ENCODE measurements around the gene RNF222.

DNA sequence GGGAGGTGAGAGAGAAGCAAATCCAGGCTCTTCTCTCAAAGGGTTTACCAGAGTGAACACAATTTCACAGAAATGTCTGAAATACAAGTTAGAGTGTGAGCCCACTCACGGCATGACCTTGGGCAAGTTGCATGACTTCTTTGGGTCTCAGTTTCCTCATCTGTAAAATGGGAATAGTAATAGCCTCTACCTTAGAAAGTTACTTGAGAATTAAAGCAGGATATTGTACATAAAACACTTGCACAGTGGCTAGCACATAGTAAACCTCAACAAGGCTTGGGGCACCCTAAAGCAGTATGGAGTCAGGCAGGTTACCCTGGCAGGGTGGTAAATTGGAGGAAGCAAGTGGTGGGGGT is 13.2 kb upstream of the RNF222 start:
- TF ChIP-seq POLR2A (IDR thresholded peaks at IDR 0.05; ENCODE audit: low read length) (no peak), CEBPB (IDR thresholded peaks at IDR 0.05) (no peak), CHD2 (IDR thresholded peaks at IDR 0.05; ENCODE audit: low read length, partially characterized antibody) (no peak), SREBF2 (IDR thresholded peaks at IDR 0.05) (no peak), MYC (IDR thresholded peaks at IDR 0.05; ENCODE audit: borderline replicate concordance, low read length) (no peak)
- TF ChIP-seq, protein P1, sequence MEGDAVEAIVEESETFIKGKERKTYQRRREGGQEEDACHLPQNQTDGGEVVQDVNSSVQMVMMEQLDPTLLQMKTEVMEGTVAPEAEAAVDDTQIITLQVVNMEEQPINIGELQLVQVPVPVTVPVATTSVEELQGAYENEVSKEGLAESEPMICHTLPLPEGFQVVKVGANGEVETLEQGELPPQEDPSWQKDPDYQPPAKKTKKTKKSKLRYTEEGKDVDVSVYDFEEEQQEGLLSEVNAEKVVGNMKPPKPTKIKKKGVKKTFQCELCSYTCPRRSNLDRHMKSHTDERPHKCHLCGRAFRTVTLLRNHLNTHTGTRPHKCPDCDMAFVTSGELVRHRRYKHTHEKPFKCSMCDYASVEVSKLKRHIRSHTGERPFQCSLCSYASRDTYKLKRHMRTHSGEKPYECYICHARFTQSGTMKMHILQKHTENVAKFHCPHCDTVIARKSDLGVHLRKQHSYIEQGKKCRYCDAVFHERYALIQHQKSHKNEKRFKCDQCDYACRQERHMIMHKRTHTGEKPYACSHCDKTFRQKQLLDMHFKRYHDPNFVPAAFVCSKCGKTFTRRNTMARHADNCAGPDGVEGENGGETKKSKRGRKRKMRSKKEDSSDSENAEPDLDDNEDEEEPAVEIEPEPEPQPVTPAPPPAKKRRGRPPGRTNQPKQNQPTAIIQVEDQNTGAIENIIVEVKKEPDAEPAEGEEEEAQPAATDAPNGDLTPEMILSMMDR (IDR thresholded peaks at IDR 0.05): no peak
- TF ChIP-seq, protein P2, sequence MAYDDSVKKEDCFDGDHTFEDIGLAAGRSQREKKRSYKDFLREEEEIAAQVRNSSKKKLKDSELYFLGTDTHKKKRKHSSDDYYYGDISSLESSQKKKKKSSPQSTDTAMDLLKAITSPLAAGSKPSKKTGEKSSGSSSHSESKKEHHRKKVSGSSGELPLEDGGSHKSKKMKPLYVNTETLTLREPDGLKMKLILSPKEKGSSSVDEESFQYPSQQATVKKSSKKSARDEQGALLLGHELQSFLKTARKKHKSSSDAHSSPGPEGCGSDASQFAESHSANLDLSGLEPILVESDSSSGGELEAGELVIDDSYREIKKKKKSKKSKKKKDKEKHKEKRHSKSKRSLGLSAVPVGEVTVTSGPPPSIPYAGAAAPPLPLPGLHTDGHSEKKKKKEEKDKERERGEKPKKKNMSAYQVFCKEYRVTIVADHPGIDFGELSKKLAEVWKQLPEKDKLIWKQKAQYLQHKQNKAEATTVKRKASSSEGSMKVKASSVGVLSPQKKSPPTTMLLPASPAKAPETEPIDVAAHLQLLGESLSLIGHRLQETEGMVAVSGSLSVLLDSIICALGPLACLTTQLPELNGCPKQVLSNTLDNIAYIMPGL (CRISPR knock-in tag; IDR thresholded peaks at IDR 0.05; ENCODE audit: borderline replicate concordance): no peak
- TF ChIP-seq, protein P3, sequence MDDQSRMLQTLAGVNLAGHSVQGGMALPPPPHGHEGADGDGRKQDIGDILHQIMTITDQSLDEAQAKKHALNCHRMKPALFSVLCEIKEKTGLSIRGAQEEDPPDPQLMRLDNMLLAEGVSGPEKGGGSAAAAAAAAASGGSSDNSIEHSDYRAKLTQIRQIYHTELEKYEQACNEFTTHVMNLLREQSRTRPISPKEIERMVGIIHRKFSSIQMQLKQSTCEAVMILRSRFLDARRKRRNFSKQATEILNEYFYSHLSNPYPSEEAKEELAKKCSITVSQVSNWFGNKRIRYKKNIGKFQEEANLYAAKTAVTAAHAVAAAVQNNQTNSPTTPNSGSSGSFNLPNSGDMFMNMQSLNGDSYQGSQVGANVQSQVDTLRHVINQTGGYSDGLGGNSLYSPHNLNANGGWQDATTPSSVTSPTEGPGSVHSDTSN (IDR thresholded peaks at IDR 0.05): no peak
